HG03097 (cell line): ENCODE measurements around the gene SIGLEC7.
"Not testable (repeated sequence)": the region's sequence is repeated elsewhere in the genome, so short reads cannot be mapped to it uniquely, and the experiment has no call there.

Experiments
- ATAC-seq: cut with Tn5 transposase; IDR thresholded peaks from one replicate; pipeline ENCODE4 v1.9.1; 2021; ENCODE audit not compliant: unreplicated experiment, low FRiP score

SIGLEC7 gene

DNA sequence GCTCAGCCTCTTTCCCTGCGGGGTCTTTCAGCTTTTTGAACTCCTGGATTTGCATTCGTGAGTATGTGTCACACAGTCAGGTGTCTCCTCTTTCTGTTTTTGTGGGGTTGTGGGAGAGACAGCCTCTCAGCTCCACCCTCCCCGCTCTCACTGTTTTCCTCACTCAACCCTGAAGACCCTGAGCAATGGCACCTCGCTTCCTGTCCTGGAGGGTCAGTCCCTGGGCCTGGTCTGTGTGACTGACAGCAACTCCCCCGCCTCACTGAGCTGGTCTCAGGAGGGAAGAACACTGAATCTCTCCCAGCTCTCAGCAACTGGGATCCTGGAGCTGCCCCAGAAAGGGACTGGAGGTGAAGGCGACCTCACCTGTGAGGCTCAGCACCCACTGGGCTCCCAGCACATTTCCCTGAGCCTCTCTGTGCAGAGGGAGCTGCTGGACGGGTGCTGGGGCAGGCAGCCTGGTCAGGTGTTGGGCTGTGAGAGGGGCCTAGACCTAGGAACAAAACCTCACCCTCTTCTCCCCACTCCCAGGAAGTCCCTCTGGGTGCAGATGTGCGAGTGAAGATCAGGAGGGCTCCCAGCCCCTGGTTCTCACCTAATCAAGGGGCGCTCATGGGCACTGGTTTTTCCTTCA lies 4.2 kb upstream of the SIGLEC7 start:
- no peak for ATAC-seq

DNA sequence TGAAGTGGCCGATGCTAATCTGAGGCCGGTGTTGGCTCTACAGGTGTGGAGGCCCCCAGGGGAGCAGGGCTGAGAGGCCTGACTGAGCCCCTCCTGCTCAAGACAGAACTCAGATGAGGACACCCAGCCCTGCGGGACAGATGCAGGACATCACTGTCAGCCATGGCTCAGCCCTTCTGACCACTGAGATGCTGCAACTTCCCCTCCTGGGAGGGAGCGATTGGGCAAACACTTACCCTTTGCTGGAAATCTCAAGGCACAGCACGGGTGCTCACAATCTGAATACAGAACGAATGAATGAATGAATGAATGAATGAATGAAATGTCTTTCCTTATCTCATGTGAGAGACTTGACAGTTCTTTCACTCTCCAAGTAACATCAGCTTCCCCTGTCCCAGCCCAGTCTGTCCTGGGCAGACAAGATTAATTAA lies 3.5 kb upstream of the SIGLEC7 start:
- ATAC-seq, result no peak

DNA sequence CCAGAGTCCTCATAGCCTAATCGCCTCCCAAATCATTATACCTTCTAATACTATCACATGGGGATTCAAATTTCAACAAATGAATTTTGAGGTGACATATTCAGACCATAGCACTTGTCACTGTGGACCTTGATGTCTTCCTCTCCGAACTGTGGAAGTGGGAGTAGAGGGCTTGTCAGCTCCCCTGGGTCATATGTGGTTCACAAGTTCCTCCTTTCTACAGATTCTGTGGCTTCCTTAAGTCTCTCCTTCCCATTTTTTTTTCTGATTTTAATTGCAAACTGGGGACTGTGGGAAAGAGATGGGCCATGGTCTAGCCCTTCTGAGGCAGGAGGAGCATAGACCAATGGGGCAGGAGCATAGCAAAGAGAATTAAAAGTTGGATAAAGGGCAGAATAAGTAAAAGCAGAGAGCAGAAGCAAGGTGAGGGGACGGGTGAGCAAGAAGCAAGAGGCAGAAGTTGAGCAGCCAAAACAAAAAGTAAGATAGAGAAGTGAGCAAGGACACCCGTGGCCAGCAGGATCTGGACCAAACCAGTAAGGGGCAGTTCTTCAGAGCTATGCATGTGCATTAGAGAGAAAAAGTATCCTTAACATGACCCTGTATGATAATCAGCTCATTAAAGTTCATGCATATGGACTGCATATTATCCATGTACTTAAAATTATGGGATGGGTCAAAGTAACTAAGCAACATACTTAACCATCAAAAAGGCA lies 2.6 kb upstream of the SIGLEC7 start:
- no peak for ATAC-seq

DNA sequence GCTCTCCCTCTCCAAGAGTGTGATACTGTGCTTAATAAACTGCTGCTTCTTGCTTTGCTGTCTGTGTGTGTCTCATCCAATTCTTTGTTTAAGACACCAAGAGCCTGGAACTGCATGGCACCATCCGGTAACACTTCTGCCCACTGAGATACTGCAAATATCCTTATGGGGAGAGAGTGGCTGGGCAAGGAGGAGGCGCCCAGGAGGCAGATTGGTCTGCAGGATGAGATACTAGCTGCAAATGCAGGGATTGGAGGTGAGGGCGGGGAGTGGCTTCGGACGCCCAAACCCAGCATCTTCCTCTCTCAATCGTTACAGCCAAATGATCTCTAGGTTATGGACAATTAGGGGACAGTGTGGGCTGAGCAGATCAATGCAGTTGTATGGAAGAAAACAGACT lies 1.7 kb upstream of the SIGLEC7 start:
- ATAC-seq, result no peak

DNA sequence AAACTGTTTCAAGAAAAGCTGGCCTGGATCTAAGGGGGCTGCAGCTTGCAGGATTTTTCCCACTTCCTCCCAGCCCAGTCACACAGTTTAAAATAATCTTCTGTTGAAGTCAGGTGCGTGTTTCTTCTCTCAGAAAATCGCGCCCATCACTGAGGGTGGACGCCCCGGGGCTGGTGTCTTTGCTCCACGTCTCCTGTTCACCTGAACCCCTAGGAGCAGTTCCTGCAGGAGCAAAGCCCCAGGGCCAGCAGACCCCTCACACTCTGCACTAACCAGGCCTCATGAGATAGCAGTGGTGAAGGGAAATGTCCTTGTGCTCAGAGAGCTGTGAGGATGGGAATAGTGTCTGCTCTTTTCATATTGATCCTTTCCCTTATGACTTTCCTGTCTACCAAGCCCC lies 920 bp upstream of the SIGLEC7 start:
- no peak for ATAC-seq

DNA sequence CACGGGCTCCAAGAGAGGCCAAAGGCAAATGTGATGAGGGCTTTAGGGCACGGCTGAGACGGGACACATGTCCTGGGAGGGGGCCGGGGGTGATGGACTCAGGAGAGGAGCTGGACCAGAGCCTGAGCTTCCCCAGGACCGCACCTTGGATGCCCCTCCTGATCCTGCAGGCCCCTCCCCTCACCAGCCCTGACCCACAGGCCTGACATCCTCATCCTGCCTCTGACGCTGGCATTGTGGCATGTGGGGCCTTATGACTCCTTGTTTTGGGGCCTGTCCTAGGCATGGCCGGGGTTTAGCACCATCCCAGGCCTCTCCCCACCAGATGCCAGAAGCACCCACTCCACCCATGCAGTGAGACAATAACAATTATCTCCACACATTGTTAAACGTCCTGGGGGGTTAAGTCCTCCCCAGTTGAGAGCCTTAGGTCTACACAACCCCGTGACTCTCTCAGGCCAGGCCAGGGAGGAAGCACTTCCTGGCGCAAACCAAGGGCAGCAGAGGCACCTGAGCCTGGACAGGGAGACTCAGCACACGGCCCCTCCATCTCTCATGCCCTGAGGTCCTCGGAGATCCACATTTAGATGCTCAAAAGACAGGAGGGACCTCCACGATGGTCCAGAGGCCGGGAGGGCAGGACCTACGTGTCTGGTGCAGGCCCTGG lies 841 bp downstream of the SIGLEC7 start:
- not testable (repeated sequence) for ATAC-seq

DNA sequence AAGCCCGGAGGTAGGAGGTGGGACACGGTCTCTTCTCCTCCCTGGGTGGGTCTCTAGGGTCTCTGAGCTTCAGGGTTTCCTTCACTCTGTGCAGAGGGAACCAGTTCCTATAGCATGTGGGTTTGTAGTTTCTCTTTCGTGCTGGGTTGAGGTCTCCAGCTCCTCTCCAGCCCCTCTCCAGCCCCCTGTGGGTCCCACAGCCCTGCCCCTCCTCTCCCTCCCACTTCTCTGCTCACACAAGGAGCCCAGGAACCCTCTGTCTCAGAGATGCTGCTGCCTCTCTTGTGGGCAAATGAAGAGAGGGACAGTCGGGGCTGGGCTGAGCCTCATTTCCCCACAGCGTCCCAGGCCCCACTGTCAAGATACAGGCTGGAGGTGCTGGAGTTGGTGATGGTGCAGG lies 1.4 kb downstream of the SIGLEC7 start:
- no peak for ATAC-seq

DNA sequence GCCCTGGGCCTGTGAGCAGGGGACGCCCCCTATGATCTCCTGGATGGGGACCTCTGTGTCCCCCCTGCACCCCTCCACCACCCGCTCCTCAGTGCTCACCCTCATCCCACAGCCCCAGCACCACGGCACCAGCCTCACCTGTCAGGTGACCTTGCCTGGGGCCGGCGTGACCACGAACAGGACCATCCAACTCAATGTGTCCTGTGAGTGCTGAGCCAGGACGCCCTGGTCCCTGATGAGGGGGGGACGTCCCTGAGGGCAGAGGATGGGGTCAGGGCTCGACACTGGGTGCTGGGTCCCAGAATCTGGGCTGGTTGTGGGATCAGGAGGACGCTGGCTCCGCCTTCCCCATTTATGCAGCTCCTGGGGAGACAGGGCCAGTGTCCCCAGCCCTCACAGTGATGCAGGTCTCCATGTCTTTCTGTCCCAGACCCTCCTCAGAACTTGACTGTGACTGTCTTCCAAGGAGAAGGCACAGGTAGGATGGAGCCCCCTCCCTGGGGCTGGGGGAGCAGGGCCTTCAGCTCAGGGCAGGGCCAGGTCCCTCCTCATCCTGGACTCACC lies 2.5 kb downstream of the SIGLEC7 start:
- no peak for ATAC-seq

DNA sequence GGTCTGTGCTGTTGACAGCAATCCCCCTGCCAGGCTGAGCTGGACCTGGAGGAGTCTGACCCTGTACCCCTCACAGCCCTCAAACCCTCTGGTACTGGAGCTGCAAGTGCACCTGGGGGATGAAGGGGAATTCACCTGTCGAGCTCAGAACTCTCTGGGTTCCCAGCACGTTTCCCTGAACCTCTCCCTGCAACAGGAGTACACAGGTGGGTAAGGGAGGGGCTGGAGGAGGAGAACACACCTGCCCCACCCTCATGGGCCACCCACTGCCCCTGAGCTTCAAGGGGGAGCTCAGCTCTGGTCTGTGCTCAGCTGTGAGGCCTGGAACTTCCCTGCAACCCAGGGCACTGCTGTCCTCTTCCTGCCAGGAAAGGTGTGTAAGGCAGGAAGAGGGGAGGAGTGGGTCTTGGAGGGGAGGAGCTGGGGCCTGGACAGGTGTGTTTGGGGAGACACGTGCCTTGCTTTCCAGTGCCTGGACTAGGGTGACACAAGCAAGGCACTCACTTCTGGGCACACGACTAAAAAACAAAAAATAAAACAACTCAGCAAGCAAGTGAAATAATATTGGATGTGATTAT lies 3.9 kb downstream of the SIGLEC7 start:
- ATAC-seq, result no peak

DNA sequence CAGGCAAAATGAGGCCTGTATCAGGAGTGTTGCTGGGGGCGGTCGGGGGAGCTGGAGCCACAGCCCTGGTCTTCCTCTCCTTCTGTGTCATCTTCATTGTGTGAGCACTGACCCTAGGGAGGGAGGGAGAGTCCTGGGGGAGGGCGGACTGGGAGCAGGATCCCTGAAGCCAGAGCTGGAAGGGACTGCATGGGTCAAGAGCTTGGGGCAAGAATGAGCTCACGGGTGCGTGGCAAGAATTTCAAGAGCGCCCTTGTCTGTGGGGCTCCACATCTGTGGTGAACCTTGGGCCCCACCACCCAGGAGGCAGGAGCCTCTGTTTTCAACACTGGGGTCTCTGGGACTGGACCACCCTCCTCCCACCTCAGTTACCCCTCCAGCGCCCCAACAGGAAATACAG lies 4.7 kb downstream of the SIGLEC7 start:
- no peak for ATAC-seq

DNA sequence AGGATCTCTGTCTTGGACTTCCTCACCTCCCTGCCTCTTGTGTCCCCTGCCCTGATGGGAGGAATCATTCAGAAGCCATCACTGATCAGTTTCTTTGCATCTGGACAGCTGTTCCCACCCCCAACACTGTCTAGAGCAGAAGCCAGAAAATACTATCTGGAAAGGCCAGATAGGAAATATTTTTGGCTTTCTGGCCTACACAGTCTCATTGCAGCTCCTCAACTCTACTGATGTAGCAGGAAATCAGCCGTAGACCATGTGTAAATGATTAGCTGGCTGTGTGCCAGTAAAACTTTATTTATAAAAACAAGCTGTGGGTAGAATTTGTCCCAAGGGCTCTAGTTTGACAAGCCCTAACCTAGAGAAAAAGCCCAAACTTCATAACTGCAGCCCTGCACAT lies 5.6 kb downstream of the SIGLEC7 start:
- ATAC-seq, result no peak

DNA sequence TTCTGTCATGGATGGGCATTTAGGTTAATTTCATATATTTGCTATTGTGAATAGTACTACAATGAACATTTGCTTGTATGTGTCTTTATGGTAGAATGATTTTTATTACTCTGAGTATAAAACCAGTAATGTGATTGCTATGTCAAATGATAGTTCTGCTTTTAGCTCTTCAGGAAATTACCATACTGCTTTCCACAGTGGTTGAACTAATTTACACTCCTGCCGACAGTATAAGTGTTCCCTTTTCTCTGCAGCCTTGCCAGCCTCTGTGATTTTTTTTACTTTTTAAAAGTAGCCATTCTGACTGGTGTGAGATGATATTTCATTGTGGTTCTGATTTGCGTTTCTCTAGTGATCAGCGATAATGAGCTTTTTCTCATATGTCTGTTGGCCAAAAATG lies 6.5 kb downstream of the SIGLEC7 start:
- ATAC-seq, result no peak

DNA sequence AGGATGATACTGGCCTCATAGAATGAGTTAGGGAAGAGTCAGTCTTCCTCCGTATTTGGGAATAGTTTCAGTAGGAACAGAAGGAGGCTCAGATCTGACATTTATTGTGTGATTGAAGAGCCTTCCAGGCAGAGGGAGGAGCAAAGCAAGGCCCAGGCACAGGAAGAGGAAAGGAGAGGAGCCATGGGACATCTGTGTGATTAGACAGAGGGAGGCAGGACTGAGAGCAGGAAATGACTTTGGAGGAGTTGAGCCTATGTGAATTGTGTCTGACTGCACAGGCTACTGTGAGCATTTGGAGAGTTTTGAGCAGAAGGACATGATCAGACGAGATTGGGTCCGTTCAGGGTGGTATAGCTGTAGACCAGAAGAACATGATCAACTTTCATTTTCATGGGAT lies 8.5 kb downstream of the SIGLEC7 start:
- no peak for ATAC-seq

DNA sequence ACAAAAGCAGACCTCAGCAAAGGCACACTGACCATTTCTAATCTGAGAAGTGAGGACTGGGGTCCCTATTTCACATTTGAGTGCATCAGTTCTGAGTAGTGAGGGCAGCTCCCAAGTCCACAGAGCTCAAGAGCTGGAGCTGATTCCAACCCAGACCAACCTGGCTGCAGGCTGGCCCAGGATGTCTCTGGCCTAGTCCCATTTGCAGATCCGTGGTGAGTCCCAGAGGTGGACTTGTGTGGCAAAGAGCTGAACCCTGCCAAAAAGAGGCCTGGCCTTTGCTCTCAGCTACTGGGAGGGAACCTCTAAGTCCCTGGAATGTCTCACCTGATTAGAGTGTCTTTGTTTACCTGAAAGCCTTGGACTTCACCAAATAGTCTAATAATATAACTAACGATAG lies 14.6 kb downstream of the SIGLEC7 start:
- no peak for ATAC-seq

DNA sequence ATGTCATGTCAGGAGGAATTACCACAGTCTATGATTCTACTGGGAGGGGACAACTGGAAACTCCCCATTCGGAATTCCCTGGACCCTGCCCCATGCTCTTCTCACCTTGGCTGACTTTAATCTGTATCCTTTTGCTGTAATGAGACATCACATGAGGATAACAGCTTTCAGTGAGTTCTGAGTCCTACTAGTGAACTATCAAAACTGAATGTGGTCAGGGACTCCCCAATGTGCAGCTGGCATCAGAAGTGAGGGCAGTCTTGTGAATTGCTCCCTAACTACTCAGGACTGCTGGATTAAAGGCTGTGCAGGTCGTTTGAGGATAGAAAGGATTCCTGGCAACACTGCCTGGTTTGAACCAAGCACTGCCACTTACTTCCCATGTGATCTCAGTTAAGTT lies 15.2 kb downstream of the SIGLEC7 start:
- ATAC-seq, result no peak

DNA sequence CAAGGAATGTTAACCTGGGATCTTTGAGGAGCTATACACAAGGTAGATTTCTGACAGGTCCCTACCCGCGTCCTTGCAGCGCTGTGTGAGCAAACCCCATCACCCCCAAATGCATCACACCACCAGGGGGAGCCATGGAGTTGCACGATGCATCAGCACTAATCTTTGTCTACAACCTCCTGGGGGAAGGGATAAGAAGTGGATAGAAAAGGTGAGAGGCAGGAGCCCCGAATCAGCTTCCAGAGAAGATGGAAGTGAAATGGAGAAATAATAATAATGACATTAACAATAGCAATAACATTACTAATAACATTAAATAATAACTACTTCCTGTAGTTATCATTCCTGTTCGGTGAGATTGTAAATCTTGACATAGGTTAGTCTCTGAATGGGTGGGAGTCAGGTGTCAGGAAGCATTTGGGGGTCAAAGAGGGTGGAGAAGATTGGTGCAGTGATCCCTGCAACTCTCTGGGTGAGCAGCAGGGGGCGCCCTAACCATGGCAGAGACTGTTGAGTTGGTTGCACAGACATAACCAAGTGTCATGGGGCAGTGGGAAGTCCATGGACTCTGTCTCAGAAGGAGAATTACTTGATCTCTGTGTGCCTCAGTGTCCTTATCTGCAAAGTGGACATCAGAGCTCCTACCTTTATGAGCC lies 16.5 kb downstream of the SIGLEC7 start:
- no peak for ATAC-seq

DNA sequence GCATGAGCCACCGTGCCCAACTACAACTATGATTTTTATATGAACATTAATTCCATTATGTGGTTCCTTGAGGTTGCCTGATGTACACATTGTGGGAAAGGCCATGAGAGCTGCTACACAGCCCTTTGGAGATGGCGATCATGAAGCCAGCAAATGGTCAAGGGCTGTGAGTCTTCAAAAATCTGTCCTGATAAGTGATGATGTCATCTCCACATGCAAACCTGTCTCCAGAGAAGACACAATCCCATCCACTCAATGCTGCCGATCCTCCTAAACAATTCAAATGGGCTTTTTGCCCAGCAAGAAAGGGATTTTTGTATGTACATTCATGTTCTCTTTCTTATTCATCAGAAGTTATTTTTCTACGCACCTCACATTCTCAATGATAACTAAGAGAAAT lies 17.6 kb downstream of the SIGLEC7 start:
- ATAC-seq, result no peak

DNA sequence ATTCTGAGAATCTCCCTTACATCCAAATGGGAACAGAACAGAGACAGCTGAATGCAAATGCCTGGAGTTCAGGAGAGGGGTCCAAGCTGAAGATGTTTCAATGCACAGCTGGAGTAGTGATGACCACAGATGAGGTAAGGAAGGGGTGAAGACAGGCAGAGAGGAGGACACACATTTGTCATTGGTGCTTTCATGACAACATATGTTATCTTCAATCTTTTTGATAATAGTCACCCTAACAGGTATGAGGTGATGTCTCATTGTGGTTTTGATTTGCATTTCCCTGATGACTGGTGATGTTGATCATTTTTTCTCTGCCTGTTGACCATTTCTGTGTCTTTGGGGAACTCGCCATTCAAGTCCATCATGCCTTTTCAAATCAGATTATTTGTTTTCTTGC lies 19.2 kb downstream of the SIGLEC7 start:
- ATAC-seq, result no peak

DNA sequence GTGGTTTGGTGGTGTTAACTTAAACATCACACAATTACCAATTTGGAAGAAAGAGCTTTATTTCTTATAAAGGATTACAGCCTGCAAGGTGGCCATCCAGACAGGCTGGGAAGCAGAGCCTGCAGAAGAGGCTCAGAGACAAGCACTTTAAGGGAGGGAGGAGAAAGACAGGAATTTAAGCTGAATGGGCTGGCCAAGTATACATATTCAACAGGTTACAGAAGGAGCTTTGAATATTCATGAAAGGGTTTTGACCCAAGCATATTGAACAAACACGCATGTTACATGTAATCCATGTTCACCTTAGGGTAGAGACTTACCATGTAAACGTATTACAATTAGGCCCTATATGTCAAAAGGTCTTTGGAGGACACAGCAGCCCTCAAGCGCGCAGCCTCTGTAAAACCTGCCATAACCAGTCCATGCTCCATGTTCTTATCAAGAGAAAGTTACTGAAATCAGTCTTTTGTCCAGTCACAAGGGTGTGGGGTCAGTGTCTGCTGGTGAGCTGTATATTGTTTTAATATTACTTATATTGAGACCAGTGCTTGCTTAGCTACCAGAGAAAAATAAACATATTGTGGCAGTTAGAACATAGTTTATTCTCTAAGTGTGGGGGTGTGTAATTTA lies 19.9 kb downstream of the SIGLEC7 start:
- no peak for ATAC-seq

DNA sequence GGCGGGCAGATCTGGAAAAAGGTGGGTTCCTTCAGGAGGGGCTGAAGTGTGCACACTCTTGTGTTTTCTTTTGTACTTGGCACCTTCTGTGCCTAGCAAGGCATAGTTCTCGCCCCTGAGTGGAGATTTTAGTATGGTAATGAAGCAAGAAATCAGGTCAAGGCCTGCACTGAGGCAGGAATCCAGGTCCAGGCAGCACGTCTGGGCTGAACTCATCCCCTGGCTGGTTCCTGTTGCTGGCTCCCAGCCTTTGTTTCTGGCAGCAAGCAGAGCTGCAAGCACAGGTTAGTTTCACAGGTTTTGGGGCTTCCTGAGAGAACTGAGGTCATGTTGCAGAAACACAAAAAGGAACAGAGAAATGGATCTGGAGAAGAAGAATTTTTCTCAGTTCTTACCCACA lies 21.2 kb downstream of the SIGLEC7 start:
- ATAC-seq, result no peak
